Activated B cell treated with CpG ODN at 0.5 μM for 24 hours (primary cell): ENCODE data around the gene MAP2K7. TPM values are rescaled to one million over a fixed set of nuclear protein-coding genes. Genes with fewer than 3 reads are reported as not detected.
"Not testable (repeated sequence)": the region's sequence is repeated elsewhere in the genome, so short reads cannot be mapped to it uniquely, and the experiment has no call there.

Experiments used
- ATAC-seq: fragments of 200-7000 bp; cut with Tn5 transposase; one replicate; pipeline ENCODE4 v1.10.0; 2021; ENCODE audit warnings: low read depth, mild to moderate bottlenecking, moderate library complexity
- CTCF ChIA-PET: fragments of 350-600 bp; sonication (Branson Sonifier 250); formaldehyde crosslinking; loops from one replicate; lab custom pipeline; 2021; ENCODE audit warnings: antibody characterized with exemption; lab: Charles Lee
- POLR2A ChIA-PET: fragments of 350-600 bp; sonication (Branson Sonifier 250); formaldehyde crosslinking; loops from one replicate; lab custom pipeline; 2021; ENCODE audit warnings: antibody characterized with exemption; lab: Charles Lee
- DNase-seq: peaks from one replicate; pipeline ENCODE4 v3.0.0; 2022
- H3K27ac Mint-ChIP-seq: one replicate; pipeline ENCODE4 v1.8.0; 2020; ENCODE audit warnings: mixed read lengths
- H3K27me3 Mint-ChIP-seq: one replicate; pipeline ENCODE4 v1.8.0; 2021; ENCODE audit warnings: mixed read lengths
- H3K36me3 Mint-ChIP-seq: one replicate; pipeline ENCODE4 v1.8.0; 2021; ENCODE audit warnings: low read depth, mixed read lengths
- H3K4me1 Mint-ChIP-seq: one replicate; pipeline ENCODE4 v1.8.0; 2021; ENCODE audit warnings: mixed read lengths
- H3K4me3 Mint-ChIP-seq: one replicate; pipeline ENCODE4 v1.8.0; 2020; ENCODE audit warnings: mild to moderate bottlenecking, mixed read lengths
- H3K9me3 Mint-ChIP-seq: one replicate; pipeline ENCODE4 v1.8.0; 2020; ENCODE audit warnings: mixed read lengths
- CTCF ChIP-seq: fragments of 200-600 bp; IDR thresholded peaks from one replicate; pipeline ENCODE4 v1.8.0; 2022; ENCODE audit warnings: antibody characterized with exemption, mild to moderate bottlenecking
- intact Hi-C: fragments of 100-400 bp; cut with micrococcal nuclease; formaldehyde crosslinking; loops from one replicate; pipeline ENCODE4 v1.15.1; 2024
- total RNA-seq: library from RNA; stranded (reverse); gene quantifications from 2 replicates; pipeline ENCODE4 v1.2.3, GENCODE V29; 2022

MAP2K7 gene
- total RNA-seq, 1 donor from 2014 or later, result 52.8 TPM

- Mint-ChIP-seq H3K4me3 (no peak overlapping the region), H3K36me3 (no peaks in the 10 kb centered on the region), H3K27me3 (peaks cover 11% of the 10 kb centered on the region), H3K9me3 (no peaks in the 10 kb centered on the region), H3K27ac (no peak overlapping the region), H3K4me1 (no peaks in the 10 kb centered on the region)
- CTCF ChIA-PET, result no interaction called here
- ATAC-seq, result no peak
- POLR2A ChIA-PET, result interaction anchor here (1.4 kb wide), 1 partner anchor 17 kb away, joined by 3 read pairs; no protein-coding TSS in a partner anchor
- DNase-seq, result no peak
- intact Hi-C loops, result no loop called here
- no peak for TF ChIP-seq CTCF
These were observed 17.9 kb upstream of the MAP2K7 start for GRCh38 chr19:7885818-7886217.

- TF ChIP-seq CTCF, result no peak
- ATAC-seq (no peak), DNase-seq (no peak)
- Mint-ChIP-seq H3K27me3 (peaks cover 16% of the 10 kb centered on the region), H3K9me3 (no peaks in the 10 kb centered on the region), H3K27ac (no peak overlapping the region), H3K4me3 (no peak overlapping the region), H3K36me3 (no peaks in the 10 kb centered on the region), H3K4me1 (no peaks in the 10 kb centered on the region)
- intact Hi-C loops, result no loop called here
- ChIA-PET POLR2A (no interaction called here), CTCF (no interaction called here)
These were observed 16.1 kb upstream of the MAP2K7 start for GRCh38 chr19:7887408-7888144.

GRCh38 chr19:7888145-7888825 is 15.4 kb upstream of the MAP2K7 start, which contains the start of gene LRRC8E:
LRRC8E (plus strand) TSS chr19:7888510; CDS start chr19:7895604, 7,094 bp downstream.
- H3K36me3 Mint-ChIP-seq, result no peaks in the 10 kb centered on the region
- POLR2A ChIA-PET, result no interaction called here
- no peaks in the 10 kb centered on the region for H3K9me3 Mint-ChIP-seq
- DNase-seq (no peak), ATAC-seq (peak; percentile 71)
- CTCF ChIA-PET, result no interaction called here
- no peak within 1 kb of the TSS for H3K27ac Mint-ChIP-seq
- H3K27me3 Mint-ChIP-seq, result peaks cover 16% of the 10 kb centered on the region
- no peak within 1 kb of the TSS for H3K4me3 Mint-ChIP-seq
- intact Hi-C loops, result no loop called here
- no peaks in the 10 kb centered on the region for H3K4me1 Mint-ChIP-seq
- no peak for TF ChIP-seq CTCF

GRCh38 chr19:7888826-7889217 is 14.9 kb upstream of the MAP2K7 start:
- no peaks in the 10 kb centered on the region for H3K9me3 Mint-ChIP-seq
- intact Hi-C loops, result no loop called here
- ChIA-PET POLR2A (no interaction called here), CTCF (no interaction called here)
- H3K36me3 Mint-ChIP-seq, result no peaks in the 10 kb centered on the region
- no peak for DNase-seq
- H3K4me1 Mint-ChIP-seq, result no peaks in the 10 kb centered on the region
- H3K27ac Mint-ChIP-seq, result no peak overlapping the region
- no peak for ATAC-seq
- TF ChIP-seq CTCF, result no peak
- no peak overlapping the region for H3K4me3 Mint-ChIP-seq
- H3K27me3 Mint-ChIP-seq, result peaks cover 17% of the 10 kb centered on the region

- H3K4me1 Mint-ChIP-seq, H3K4me3 Mint-ChIP-seq, H3K9me3 Mint-ChIP-seq, H3K27ac Mint-ChIP-seq, intact Hi-C loops, CTCF ChIA-PET, DNase-seq, POLR2A ChIA-PET, ATAC-seq, H3K36me3 Mint-ChIP-seq: not testable (repeated sequence)
- H3K27me3 Mint-ChIP-seq, result peaks cover 27% of the 10 kb centered on the region
These were observed 10.1 kb upstream of the MAP2K7 start for GRCh38 chr19:7893362-7894101.
